ENCODE measurements around the gene LAMA5. TPM values are rescaled to one million over a fixed set of nuclear protein-coding genes. Genes with fewer than 3 reads are reported as not detected.

The LAMA5 gene
- total and polyA plus RNA-seq, 9 donors, result 4.7 to 115 (median 42.2) TPM

DNA sequence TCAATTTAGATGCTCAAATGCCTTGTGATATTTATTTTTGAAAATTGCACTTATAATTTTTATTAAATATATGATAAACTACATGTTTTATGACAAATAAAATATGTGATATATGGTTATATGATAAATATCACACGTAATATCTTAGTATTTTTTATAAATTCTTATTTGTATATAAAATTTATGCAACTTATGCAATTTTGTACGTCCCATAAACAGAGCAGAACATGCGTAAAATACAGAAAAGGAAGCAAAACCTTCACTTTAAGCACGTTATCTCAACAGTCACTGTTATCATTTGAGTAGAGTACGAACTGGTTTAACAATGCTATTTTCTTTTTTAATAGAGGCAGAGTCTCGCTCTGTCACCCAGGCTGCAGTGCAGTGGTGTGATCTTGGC is 80.0 kb downstream of the LAMA5 start:
- Histone ChIP-seq H3K36me3 (no peaks in the 10 kb centered on the region), H3K4me3 (no peak overlapping the region), H3K27me3 (no peaks in the 10 kb centered on the region), H3K4me1 (ENCODE audit: insufficient read depth) (peaks cover 1% of the 10 kb centered on the region), H3K9me3 (no peaks in the 10 kb centered on the region), H3K27ac (no peak overlapping the region)
- WGBS, 3 donors, result 91 to 94% (median 94%) methylated on average over 6 of the region's 6 CpGs
- no peak for DNase-seq
- intact Hi-C loops (cut with DNase I), result no loop called here
- TF ChIP-seq POLR2A (IDR thresholded peaks at IDR 0.05) (no peak), CTCF (IDR thresholded peaks at IDR 0.05) (no peak), EP300 (IDR thresholded peaks at IDR 0.05) (no peak)

DNA sequence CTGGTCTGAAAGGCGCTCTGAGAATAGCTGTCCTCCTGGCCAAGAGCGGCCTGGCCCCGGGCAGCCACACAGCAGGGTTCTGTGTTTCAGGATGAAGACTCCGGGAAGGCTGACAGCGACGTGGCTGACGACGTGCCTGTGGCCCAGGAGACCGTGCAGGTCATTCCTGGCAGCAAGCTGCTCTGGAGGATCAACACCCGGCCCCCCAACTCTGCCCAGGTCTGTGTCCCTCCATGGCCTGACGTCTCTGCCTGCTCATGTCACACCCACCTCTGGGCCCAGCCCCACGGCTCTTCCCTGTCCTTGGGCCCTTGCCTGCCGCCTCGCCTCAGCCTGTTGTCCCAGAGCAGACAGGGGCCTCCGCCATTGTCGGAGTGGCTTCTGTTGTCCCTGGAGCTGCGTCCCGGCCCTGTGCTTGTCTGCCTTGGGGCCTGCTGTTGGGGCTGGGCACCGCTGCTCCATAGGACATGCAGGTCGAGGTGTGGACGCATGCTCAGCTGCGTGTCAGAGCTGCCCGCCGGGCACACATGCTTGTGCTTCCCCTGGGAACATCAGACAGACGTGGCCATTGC is 80.5 kb downstream of the LAMA5 start:
- no peaks in the 10 kb centered on the region for H3K9me3 ChIP-seq
- intact Hi-C loops (cut with DNase I), result no loop called here
- peaks cover 1% of the 10 kb centered on the region for H3K4me1 ChIP-seq (ENCODE audit: insufficient read depth)
- H3K27ac ChIP-seq, result no peak overlapping the region
- no peak for DNase-seq
- TF ChIP-seq CTCF (IDR thresholded peaks at IDR 0.05) (no peak), EP300 (IDR thresholded peaks at IDR 0.05) (no peak), POLR2A (IDR thresholded peaks at IDR 0.05) (no peak)
- H3K4me3 ChIP-seq, result no peak overlapping the region
- no peaks in the 10 kb centered on the region for H3K36me3 ChIP-seq
- no peaks in the 10 kb centered on the region for H3K27me3 ChIP-seq
- 89 to 92% (median 91%) methylated on average over 25 of the region's 25 CpGs for WGBS, 3 donors

DNA sequence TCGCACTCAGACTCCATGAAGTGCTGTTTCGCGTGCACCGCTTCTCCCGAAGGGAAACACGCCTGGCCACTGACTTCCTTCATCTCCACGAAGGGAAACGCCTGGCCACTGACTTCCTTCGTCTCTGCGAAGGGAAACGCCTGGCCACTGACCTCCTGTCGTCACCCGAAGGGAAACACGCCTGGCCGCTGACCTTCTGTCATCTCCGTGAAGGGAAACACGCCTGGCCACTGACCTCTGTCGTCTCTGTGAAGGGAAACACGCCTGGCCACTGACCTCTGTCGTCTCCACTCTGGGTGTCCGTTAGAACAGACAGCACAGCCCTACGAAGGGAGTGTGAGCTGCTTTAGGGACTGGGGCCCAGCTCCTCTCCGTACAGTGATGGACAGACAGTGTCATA is 81.4 kb downstream of the LAMA5 start:
- Histone ChIP-seq H3K27me3 (no peaks in the 10 kb centered on the region), H3K4me3 (no peak overlapping the region), H3K36me3 (no peaks in the 10 kb centered on the region), H3K4me1 (ENCODE audit: insufficient read depth) (peaks cover 1% of the 10 kb centered on the region), H3K9me3 (no peaks in the 10 kb centered on the region), H3K27ac (no peak overlapping the region)
- no peak for TF ChIP-seq CTCF (IDR thresholded peaks at IDR 0.05)
- TF ChIP-seq EP300 (IDR thresholded peaks at IDR 0.05), result no peak
- no peak for TF ChIP-seq POLR2A (IDR thresholded peaks at IDR 0.05)
- 68 to 79% (median 72%) methylated on average over 23 of the region's 23 CpGs for WGBS, 3 donors
- DNase-seq, result peak in 2 of 5 donors; percentile 43 to 55
- intact Hi-C loops (cut with DNase I), result no loop called here

DNA sequence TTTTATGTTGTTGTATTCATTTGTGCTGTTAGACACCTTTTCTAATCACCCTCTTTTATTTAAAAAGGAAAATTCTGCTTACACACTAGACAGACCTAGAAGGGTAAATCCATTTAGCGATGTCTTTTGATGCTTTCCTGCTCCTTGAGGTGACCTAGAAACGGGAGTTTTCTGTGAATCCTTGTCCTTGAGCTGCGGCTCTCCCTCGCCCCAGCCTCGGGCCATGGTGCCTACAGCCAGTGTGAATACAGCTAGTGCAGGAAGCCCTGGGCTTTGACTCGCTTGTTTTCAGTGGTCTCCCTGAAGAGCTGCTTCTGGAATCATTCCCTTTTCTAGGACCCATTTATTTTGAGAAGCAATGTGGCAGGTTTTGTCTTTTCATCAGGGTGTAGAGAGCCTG is 82.0 kb downstream of the LAMA5 start:
- H3K27ac ChIP-seq, result no peak overlapping the region
- intact Hi-C loops (cut with DNase I), result no loop called here

More for the DNA sequence above, 82.0 kb downstream of the LAMA5 start:
- no peak for DNase-seq
- H3K4me3 ChIP-seq, result no peak overlapping the region
- TF ChIP-seq POLR2A (IDR thresholded peaks at IDR 0.05) (no peak), EP300 (IDR thresholded peaks at IDR 0.05) (no peak), CTCF (IDR thresholded peaks at IDR 0.05) (no peak)
- H3K4me1 ChIP-seq (ENCODE audit: insufficient read depth), result peaks cover 1% of the 10 kb centered on the region
- no peaks in the 10 kb centered on the region for H3K9me3 ChIP-seq
- H3K27me3 ChIP-seq, result no peaks in the 10 kb centered on the region
- H3K36me3 ChIP-seq, result no peaks in the 10 kb centered on the region
- WGBS, 3 donors, result 47 to 50% (median 48%) methylated on average over 6 of the region's 6 CpGs

Measured in ovary (tissue), 9 donors.